ENCODE results near the gene NEUROD6.

The NEUROD6 gene

GRCh38 chr7:31333291-31333690 is 7.2 kb downstream of the NEUROD6 start:
- no peak for DNase-seq (ENCODE audit: low read depth)

GRCh38 chr7:31327071-31327470 is 13.5 kb downstream of the NEUROD6 start:
- DNase-seq (ENCODE audit: low read depth), result no peak

- no peak for DNase-seq (ENCODE audit: low read depth)
These were observed 14.1 kb downstream of the NEUROD6 start for GRCh38 chr7:31326416-31326815.

GRCh38 chr7:31323101-31323500 is 17.4 kb downstream of the NEUROD6 start:
- DNase-seq (ENCODE audit: low read depth), result no peak

- DNase-seq (ENCODE audit: low read depth), result no peak
These were observed 19.9 kb downstream of the NEUROD6 start for GRCh38 chr7:31320675-31321074.

- DNase-seq (ENCODE audit: low read depth), result no peak
These were observed 22.2 kb downstream of the NEUROD6 start for GRCh38 chr7:31318313-31318712.

GRCh38 chr7:31316876-31317275 is 23.6 kb downstream of the NEUROD6 start:
- DNase-seq (ENCODE audit: low read depth), result no peak

- DNase-seq (ENCODE audit: low read depth), result no peak
These were observed 24.8 kb downstream of the NEUROD6 start for GRCh38 chr7:31315758-31316157.

GRCh38 chr7:31314781-31315180 is 25.7 kb downstream of the NEUROD6 start:
- no peak for DNase-seq (ENCODE audit: low read depth)

GRCh38 chr7:31312889-31313288 is 27.6 kb downstream of the NEUROD6 start:
- no peak for DNase-seq (ENCODE audit: low read depth)

GRCh38 chr7:31311552-31311951 is 29.0 kb downstream of the NEUROD6 start:
- no peak for DNase-seq (ENCODE audit: low read depth)

GRCh38 chr7:31310321-31310935 is 30.1 kb downstream of the NEUROD6 start:
- no peak for DNase-seq (ENCODE audit: low read depth)

GRCh38 chr7:31309407-31309806 is 31.1 kb downstream of the NEUROD6 start:
- DNase-seq (ENCODE audit: low read depth), result no peak

- no peak for DNase-seq (ENCODE audit: low read depth)
These were observed 31.9 kb downstream of the NEUROD6 start for GRCh38 chr7:31308652-31309051.

- DNase-seq (ENCODE audit: low read depth), result no peak
These were observed 32.6 kb downstream of the NEUROD6 start for GRCh38 chr7:31307972-31308371.

GRCh38 chr7:31305260-31305659 is 35.3 kb downstream of the NEUROD6 start:
- no peak for DNase-seq (ENCODE audit: low read depth)

- DNase-seq (ENCODE audit: low read depth), result no peak
These were observed 36.1 kb downstream of the NEUROD6 start for GRCh38 chr7:31304446-31304845.

GRCh38 chr7:31302356-31302755 is 38.2 kb downstream of the NEUROD6 start:
- DNase-seq (ENCODE audit: low read depth), result no peak

- no peak for DNase-seq (ENCODE audit: low read depth)
These were observed 41.2 kb downstream of the NEUROD6 start for GRCh38 chr7:31299336-31299735.

- DNase-seq (ENCODE audit: low read depth), result no peak
These were observed 49.9 kb downstream of the NEUROD6 start for GRCh38 chr7:31290601-31291000.
